ENCODE measurements around the gene COX6A1. TPM values are rescaled to one million over a fixed set of nuclear protein-coding genes. Genes with fewer than 3 reads are reported as not detected.

Gene COX6A1
- total RNA-seq: 367 TPM

- peak; percentile 94 for DNase-seq
Observed at GRCh38 chr12:120437735-120438494, at the start of gene COX6A1. Gene COX6A1 (plus strand): TSS chr12:120438113. CDS start chr12:120438127, 14 bp downstream.

DNA sequence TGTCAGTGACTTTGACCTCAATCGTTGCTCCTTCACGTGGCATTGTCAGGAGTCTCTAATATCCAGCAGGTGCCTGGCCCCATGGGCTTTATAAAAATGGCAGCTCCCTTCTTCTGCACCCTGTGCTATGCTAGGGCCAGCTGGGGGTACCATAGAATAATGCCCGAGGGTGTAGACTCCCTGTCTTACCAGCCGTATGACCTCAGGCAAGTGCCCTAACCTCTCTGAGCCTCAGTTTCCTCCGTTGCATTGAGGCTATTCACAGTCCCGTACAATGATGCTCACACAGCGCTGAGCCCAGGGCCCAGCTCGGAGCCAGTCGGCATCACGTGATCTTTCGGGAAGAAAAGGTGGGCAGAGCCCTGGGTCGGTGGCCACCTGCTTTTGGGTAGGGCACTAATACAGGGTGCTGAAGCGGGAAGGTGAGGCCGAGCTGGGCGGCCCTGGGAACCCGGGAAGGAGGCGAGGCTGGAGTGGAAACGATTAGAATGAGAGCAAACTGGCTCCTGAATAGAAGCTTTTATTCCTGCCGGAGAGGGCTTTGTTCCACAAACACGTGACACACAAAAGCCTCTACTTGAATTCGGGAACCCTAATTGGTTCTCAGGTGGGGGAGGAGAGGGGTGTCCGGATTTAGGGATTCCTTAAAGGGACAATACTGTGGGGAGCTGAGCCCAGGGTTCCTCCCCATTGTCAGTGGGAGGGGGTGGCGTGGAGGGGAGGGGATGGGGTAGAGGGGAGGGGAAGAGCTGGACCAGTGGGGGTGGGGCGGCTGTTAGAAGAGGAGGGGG is 49.0 kb upstream of the COX6A1 start:
- no peak for DNase-seq

GRCh38 chr12:120390540-120391120 is 47.3 kb upstream of the COX6A1 start:
- DNase-seq: no peak

GRCh38 chr12:120394483-120395367 is 43.2 kb upstream of the COX6A1 start:
- DNase-seq: no peak

DNA sequence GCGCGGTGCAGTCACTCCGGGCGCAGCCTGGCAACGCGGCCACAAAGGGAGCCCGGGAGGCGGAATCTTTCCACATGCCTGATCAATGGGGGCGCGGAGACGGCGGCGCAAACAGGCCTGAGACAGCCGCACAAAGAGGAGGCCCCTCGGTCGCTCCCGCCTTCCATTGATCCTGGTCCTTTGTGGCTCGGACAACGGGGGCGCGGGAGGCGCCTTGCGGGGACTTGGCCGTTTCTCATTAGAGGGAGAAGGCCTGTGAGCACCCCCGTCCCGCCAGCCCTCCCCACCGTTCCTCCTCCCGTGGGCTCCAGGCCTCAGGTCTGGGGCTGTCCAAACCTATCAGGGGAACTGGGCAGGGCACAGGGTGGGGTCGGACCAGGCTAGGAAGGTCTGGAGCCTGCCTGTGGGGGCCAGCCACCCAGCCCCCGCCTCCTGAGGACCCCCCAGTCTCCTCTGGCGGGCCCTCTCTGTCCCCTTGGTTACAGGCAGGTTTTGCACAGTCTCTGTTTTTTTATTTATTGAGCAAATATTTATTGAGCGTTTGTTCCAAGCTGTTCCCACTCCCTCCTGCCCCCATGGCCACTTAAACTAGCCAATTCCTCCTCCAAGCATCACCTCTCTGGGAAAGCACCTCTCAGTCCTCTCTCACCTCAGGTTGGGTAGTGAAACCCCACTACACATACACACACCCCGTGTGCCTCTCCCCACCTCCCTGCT is 39.9 kb upstream of the COX6A1 start:
- no peak for DNase-seq

GRCh38 chr12:120399531-120399930 is 38.4 kb upstream of the COX6A1 start:
- no peak for DNase-seq

DNA sequence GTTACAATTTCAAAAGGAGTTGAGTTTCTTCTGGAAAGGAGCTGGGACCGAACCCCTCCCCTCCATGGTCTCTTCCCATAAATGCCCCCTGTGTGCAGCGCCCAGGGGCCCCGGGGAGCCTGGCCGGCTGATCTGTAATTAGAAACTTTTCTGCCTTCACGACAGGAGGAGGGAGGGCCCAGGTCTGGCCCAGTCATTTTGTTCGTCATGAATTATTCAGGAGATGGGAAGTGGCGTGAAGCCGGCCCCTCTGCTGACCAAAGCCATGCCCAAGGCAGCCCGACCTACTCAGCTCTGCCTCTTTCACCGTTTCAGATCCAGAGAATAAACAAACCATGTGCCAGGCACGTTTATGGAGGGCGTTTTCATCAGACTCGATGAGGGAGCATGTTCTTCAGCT is 35.7 kb upstream of the COX6A1 start:
- no peak for DNase-seq

GRCh38 chr12:120403869-120404268 is 34.0 kb upstream of the COX6A1 start:
- no peak for DNase-seq

GRCh38 chr12:120404271-120404670 is 33.6 kb upstream of the COX6A1 start:
- DNase-seq: no peak

GRCh38 chr12:120406069-120406468 is 31.8 kb upstream of the COX6A1 start:
- no peak for DNase-seq

DNA sequence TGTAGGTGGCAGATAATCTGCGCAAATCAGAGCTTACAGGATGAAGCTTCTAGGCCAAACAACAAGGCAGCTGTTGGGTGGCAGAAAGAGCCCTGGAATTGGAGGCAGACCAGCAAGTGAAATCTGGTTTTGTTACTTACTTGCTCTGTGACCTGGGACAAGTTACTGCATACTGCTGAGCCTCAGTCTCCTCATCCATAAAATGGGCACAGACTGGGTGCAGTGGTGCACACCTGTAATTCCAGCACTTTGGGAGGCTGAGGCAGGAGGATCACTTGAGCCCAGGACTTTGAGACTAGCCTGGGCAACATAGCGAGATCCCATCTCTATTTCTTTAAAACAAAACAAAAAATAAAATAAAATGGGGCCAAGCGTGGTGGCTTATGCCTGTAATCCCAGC is 31.4 kb upstream of the COX6A1 start:
- DNase-seq: no peak

DNA sequence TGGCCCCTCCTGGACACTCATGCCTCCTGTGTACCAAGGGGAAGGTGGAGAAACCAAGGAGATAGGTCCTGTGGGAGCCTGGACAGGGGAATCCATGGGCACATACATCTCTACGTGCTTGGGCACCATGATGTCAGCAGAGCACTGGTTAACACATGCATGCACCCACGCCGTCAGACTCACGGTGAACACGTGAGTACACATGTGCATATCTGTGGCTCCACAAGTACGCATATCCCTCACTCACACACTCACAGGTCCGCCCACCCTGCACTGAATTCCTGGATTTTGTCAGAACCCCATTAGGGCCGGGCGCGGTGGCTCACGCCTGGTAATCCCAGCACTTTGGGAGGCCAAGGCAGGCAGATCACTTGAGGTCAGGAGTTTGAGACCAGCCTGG is 29.1 kb upstream of the COX6A1 start:
- DNase-seq: no peak

- DNase-seq: no peak
Observed at GRCh38 chr12:120412421-120412820, 25.5 kb upstream of the COX6A1 start.

- DNase-seq: no peak
Observed at GRCh38 chr12:120413901-120414695, 23.8 kb upstream of the COX6A1 start.

DNA sequence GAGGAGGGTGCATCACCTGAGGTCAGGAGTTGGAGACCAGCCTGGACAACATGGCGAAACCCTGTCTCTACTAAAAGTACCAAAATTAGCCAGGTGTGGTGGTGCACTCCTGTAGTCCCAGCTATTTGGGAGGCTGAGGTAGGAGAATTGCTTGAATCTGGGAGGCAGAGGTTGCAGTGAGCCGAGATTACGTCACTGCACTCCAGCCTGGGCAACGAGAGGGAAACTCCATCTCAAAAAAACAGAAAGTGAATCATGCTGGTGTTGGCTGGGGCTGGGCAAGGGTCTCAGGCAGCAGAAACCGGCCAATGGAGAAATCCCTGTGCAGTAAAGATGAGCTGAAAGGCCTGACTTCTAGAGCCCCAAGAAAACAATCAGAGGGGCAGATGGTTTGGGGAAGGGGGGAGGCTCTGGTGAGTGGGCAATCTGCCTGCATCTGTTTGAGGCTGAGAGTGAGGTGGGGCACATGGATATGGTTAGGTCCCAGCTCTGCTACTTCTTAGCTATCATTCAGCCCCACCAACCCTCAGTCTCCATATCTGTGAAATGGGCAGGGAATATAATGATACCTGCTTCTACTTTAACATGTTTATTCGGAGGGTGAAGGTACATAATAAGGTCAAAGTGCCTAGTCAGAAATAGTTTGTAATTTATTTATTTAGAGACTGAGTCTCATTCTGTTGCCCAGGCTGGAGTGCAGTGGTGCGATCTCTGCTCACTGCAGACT is 21.3 kb upstream of the COX6A1 start:
- no peak for DNase-seq

- DNase-seq: no peak
Observed at GRCh38 chr12:120417917-120418580, 19.9 kb upstream of the COX6A1 start.

- DNase-seq: no peak
Observed at GRCh38 chr12:120421701-120422100, 16.2 kb upstream of the COX6A1 start.

- no peak for DNase-seq
Observed at GRCh38 chr12:120422892-120423456, 14.9 kb upstream of the COX6A1 start.

DNA sequence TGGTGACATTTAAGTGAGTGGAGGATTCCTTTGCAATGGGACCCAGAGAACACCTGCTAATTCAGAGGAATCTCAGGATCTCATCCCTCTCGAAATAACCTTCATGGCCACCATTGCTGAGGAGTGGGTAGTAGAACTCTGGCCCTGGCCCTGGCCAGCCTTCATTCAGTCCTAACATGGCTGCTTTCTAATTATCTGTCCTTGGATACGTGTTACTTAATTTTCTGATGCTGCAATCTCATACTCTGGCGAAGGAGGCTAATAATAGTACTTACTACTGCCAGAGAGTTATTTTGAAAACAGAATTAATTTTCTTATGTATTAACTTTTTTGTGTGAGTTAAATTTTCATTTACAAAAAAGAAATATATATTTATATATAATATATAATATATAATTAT is 12.1 kb upstream of the COX6A1 start:
- DNase-seq: no peak

Data from occipital lobe (tissue), 2 donors.